H1 (cell line): ENCODE results near the gene ZBP1. TPM values are rescaled to one million over a fixed set of nuclear protein-coding genes. Genes with fewer than 3 reads are reported as not detected.

Source experiments
- FOSL1 ChIP-seq: IDR thresholded peaks from 2 replicates; pipeline ENCODE4 v1.6.1; 2011; ENCODE audit warnings: mild to moderate bottlenecking, low read depth, low read length, moderate library complexity; ENCODE audit not compliant: insufficient read depth
- GABPA ChIP-seq: IDR thresholded peaks from 2 replicates; pipeline ENCODE4 v1.6.1; 2011; ENCODE audit warnings: mild to moderate bottlenecking, low read length, moderate library complexity, borderline replicate concordance; ENCODE audit not compliant: insufficient read depth
- POLR2AphosphoS5 ChIP-seq: IDR thresholded peaks from 2 replicates; pipeline ENCODE4 v1.6.1; 2011; ENCODE audit warnings: low read depth, low read length
- SP2 ChIP-seq: IDR thresholded peaks from 2 replicates; pipeline ENCODE4 v1.6.1; 2012; ENCODE audit warnings: mild to moderate bottlenecking, low read length, inconsistent platforms
- TAF1 ChIP-seq: IDR thresholded peaks from 2 replicates; pipeline ENCODE4 v1.6.1; 2011; ENCODE audit warnings: mild to moderate bottlenecking, low read depth, low read length
- polyA plus RNA-seq, 7 experiments: library from polyadenylated mRNA; depleted of rRNA in 3 of 7; stranded (reverse) in 5 of 7; unstranded in 2 of 7; fragments of >200 nt in 5 of 7; fragments of 200-250 nt in 2 of 7; gene quantifications; 1 replicate in 5 of 7; 2 replicates in 1 of 7; 4 replicates in 1 of 7; pipeline versions ENCODE4 v1.2.1 to v1.2.3, GENCODE V29; 2011 to 2013; ENCODE audit warnings: missing spikeins in 2 of 7, mixed read lengths in 2 of 7
- total RNA-seq: library from RNA; stranded (reverse); fragmentation: NEBNext Ultra II Directional; extraction: Animal tissue kit (Norgen Biotek cat#: 25700); gene quantifications from 2 replicates; pipeline ENCODE4 v1.2.1, GENCODE V29; 2021
- TF ChIP-seq, protein P1 (sequence below): fragments of 300-600 bp; sonication (generic); IDR thresholded peaks from 2 replicates; pipeline ENCODE4 v1.7.1; 2012; ENCODE audit warnings: low read length, moderate library complexity, mild to moderate bottlenecking, inconsistent platforms; ENCODE audit not compliant: insufficient replicate concordance

ZBP1 gene
- total and polyA plus RNA-seq, 2 of the 8 experiments (the other 6 are each of a cell fraction or from before 2014, with no cell fraction given): not detected

DNA sequence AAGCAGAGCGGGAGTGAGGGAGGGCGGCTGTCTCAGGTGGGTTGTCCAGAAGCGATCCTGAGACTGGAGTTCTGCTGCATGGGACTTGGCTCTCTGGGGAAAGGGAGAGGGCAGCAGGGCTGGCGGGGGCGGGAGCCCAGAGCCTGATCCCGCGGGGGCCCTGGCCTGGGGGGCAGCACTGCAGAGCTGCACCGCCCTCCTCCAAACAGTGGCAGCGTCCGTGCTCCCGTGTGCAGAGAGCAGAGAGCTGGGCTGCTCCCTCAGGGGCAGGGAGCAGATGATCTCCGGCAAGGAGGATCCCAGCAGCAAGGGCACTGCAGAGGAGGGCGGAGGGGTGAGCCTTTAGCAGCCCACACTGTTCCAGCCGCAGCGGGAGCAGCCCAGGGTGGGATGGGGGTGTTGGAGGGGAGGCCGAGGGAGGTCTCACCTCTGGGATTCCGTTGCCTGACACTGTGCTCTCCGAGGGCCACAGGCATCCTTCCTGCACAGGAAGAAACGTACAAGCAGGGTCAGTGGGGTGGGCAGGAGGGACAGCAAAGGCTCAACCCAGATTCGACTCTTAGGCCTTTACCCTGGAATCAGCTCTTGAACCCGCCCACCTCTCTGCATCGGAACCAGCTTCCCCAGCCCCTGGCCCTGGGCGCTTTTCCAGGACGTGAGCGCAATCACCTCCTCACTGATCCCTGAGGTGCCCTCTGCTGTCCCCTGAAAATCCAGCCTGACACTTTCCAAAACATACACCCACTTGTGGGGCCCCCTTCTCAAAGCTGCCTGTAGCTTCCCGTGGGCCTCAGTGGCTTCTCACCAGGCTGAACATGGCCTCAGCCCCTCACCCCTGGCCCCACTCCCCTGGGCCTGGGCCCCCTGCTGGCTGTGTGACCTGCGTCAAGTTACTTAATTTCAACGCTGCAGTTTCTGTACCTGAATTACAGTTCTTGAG is 32.6 kb upstream of the ZBP1 start (continued):
- TF ChIP-seq, protein P1, sequence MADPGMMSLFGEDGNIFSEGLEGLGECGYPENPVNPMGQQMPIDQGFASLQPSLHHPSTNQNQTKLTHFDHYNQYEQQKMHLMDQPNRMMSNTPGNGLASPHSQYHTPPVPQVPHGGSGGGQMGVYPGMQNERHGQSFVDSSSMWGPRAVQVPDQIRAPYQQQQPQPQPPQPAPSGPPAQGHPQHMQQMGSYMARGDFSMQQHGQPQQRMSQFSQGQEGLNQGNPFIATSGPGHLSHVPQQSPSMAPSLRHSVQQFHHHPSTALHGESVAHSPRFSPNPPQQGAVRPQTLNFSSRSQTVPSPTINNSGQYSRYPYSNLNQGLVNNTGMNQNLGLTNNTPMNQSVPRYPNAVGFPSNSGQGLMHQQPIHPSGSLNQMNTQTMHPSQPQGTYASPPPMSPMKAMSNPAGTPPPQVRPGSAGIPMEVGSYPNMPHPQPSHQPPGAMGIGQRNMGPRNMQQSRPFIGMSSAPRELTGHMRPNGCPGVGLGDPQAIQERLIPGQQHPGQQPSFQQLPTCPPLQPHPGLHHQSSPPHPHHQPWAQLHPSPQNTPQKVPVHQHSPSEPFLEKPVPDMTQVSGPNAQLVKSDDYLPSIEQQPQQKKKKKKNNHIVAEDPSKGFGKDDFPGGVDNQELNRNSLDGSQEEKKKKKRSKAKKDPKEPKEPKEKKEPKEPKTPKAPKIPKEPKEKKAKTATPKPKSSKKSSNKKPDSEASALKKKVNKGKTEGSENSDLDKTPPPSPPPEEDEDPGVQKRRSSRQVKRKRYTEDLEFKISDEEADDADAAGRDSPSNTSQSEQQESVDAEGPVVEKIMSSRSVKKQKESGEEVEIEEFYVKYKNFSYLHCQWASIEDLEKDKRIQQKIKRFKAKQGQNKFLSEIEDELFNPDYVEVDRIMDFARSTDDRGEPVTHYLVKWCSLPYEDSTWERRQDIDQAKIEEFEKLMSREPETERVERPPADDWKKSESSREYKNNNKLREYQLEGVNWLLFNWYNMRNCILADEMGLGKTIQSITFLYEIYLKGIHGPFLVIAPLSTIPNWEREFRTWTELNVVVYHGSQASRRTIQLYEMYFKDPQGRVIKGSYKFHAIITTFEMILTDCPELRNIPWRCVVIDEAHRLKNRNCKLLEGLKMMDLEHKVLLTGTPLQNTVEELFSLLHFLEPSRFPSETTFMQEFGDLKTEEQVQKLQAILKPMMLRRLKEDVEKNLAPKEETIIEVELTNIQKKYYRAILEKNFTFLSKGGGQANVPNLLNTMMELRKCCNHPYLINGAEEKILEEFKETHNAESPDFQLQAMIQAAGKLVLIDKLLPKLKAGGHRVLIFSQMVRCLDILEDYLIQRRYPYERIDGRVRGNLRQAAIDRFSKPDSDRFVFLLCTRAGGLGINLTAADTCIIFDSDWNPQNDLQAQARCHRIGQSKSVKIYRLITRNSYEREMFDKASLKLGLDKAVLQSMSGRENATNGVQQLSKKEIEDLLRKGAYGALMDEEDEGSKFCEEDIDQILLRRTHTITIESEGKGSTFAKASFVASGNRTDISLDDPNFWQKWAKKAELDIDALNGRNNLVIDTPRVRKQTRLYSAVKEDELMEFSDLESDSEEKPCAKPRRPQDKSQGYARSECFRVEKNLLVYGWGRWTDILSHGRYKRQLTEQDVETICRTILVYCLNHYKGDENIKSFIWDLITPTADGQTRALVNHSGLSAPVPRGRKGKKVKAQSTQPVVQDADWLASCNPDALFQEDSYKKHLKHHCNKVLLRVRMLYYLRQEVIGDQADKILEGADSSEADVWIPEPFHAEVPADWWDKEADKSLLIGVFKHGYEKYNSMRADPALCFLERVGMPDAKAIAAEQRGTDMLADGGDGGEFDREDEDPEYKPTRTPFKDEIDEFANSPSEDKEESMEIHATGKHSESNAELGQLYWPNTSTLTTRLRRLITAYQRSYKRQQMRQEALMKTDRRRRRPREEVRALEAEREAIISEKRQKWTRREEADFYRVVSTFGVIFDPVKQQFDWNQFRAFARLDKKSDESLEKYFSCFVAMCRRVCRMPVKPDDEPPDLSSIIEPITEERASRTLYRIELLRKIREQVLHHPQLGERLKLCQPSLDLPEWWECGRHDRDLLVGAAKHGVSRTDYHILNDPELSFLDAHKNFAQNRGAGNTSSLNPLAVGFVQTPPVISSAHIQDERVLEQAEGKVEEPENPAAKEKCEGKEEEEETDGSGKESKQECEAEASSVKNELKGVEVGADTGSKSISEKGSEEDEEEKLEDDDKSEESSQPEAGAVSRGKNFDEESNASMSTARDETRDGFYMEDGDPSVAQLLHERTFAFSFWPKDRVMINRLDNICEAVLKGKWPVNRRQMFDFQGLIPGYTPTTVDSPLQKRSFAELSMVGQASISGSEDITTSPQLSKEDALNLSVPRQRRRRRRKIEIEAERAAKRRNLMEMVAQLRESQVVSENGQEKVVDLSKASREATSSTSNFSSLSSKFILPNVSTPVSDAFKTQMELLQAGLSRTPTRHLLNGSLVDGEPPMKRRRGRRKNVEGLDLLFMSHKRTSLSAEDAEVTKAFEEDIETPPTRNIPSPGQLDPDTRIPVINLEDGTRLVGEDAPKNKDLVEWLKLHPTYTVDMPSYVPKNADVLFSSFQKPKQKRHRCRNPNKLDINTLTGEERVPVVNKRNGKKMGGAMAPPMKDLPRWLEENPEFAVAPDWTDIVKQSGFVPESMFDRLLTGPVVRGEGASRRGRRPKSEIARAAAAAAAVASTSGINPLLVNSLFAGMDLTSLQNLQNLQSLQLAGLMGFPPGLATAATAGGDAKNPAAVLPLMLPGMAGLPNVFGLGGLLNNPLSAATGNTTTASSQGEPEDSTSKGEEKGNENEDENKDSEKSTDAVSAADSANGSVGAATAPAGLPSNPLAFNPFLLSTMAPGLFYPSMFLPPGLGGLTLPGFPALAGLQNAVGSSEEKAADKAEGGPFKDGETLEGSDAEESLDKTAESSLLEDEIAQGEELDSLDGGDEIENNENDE: no peak
- TF ChIP-seq GABPA (no peak), POLR2AphosphoS5 (no peak), SP2 (no peak), TAF1 (no peak), FOSL1 (no peak)
